ENCODE results near the gene ARID3A.
A peak's percentile ranks its signal among the peaks of the same experiment; 100 is the strongest.
"Not testable (repeated sequence)": the region's sequence is repeated elsewhere in the genome, so short reads cannot be mapped to it uniquely, and the experiment has no call there.

ARID3A gene, protein sequence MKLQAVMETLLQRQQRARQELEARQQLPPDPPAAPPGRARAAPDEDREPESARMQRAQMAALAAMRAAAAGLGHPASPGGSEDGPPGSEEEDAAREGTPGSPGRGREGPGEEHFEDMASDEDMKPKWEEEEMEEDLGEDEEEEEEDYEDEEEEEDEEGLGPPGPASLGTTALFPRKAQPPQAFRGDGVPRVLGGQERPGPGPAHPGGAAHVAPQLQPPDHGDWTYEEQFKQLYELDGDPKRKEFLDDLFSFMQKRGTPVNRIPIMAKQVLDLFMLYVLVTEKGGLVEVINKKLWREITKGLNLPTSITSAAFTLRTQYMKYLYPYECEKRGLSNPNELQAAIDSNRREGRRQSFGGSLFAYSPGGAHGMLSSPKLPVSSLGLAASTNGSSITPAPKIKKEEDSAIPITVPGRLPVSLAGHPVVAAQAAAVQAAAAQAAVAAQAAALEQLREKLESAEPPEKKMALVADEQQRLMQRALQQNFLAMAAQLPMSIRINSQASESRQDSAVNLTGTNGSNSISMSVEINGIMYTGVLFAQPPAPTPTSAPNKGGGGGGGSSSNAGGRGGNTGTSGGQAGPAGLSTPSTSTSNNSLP

DNA sequence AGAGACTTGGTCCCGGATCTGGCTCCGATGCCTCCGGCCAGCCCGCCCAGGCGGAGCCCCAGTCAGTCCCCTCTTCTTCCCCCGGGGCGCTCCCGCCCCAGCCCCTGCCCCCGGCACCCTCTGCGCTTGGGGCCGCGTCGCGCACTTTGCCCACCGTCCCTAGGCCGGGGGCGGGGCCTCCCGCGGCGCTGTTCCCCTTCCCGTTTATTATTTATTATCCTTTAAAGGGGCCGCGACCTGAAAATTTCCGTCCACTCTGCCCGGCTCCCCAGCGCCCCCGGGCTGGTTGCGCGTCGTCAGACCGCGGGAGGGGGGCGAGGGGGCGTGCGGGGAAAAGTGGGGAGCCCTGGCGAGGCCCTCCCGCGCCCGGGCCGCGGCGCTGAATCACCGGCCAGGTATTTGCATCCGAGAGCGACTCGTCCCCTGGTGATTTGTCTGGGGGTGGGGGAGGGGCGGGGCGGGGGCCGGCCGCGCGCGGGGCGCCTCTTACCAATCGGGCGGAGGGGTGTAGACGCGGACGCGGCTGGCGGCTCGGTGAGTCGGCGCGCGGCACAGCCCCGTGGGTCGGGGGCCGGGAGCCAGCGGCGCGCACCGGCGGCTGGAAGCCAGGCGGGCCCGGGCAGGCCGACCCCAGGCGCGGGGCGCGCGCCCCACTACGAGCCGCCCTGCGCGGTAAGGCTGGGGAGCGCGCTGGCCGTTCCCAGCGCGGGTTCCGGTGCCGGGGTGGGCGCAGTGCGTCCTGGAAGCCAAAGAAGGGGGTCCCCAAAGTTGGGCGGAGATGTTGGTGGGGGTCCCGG lies at the start of gene ARID3A:
Gene ARID3A (plus strand): TSS at position 510 of the 797 bp plus-strand sequence. CDS start 3,494 bp downstream, outside the sequence.
- H3K4me3 ChIP-seq (ENCODE audit: low read depth, low read length): peak within 1 kb of the TSS; percentile 88
- TF ChIP-seq, protein P1, sequence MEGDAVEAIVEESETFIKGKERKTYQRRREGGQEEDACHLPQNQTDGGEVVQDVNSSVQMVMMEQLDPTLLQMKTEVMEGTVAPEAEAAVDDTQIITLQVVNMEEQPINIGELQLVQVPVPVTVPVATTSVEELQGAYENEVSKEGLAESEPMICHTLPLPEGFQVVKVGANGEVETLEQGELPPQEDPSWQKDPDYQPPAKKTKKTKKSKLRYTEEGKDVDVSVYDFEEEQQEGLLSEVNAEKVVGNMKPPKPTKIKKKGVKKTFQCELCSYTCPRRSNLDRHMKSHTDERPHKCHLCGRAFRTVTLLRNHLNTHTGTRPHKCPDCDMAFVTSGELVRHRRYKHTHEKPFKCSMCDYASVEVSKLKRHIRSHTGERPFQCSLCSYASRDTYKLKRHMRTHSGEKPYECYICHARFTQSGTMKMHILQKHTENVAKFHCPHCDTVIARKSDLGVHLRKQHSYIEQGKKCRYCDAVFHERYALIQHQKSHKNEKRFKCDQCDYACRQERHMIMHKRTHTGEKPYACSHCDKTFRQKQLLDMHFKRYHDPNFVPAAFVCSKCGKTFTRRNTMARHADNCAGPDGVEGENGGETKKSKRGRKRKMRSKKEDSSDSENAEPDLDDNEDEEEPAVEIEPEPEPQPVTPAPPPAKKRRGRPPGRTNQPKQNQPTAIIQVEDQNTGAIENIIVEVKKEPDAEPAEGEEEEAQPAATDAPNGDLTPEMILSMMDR (IDR thresholded peaks at IDR 0.05; ENCODE audit: low read depth, low read length): no peak

DNA sequence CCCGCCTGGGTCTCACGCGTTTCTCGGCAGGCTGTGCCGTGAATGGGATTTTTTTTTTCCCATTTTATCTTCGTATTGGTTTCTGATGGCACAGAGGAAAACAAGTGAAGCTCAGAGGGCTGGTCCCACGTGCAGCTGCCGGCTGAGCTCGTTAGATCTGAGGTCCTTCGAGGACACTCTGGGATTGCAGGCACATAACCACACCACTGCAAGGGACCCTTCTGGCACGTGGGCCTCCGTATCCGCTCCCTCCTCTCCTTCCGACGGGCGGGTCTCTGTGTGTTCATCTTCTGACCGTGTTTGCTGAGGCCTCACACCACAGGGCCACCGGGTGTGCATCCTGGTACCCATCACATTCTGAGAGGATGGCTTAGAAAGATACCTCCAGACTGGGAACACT lies 49.7 kb upstream of the ARID3A start:
- TF ChIP-seq, protein P1 (IDR thresholded peaks at IDR 0.05; ENCODE audit: low read depth, low read length): no peak
- no peak overlapping the region for H3K4me3 ChIP-seq (ENCODE audit: low read depth, low read length)

DNA sequence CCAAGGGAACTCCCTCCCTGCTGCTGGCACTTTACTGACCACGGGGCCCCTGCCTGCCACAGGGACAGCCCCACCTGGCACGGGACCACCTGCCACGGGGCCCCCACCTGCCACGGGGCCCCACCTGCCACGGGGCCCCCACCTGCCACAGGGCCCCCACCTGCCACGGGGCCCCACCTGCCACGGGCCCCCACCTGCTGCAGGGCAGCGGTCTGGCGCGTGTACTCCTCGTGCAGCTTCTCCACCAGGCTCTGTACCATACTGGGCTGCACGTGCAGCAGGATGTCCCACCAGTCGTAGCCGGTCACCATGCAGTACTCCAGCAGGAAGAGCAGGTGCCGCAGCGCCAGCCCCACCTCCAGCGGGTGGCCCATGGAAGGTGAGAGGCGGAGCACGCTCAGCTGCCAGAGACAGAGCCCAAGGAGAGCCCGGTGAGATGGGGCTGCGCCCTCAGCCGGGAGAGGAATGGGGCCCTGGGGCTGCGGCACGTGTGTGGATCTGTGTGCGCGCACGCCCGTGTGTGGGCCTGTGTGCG lies 49.0 kb upstream of the ARID3A start:
- TF ChIP-seq, protein P1 (IDR thresholded peaks at IDR 0.05; ENCODE audit: low read depth, low read length): no peak
- H3K4me3 ChIP-seq (ENCODE audit: low read depth, low read length): no peak overlapping the region

DNA sequence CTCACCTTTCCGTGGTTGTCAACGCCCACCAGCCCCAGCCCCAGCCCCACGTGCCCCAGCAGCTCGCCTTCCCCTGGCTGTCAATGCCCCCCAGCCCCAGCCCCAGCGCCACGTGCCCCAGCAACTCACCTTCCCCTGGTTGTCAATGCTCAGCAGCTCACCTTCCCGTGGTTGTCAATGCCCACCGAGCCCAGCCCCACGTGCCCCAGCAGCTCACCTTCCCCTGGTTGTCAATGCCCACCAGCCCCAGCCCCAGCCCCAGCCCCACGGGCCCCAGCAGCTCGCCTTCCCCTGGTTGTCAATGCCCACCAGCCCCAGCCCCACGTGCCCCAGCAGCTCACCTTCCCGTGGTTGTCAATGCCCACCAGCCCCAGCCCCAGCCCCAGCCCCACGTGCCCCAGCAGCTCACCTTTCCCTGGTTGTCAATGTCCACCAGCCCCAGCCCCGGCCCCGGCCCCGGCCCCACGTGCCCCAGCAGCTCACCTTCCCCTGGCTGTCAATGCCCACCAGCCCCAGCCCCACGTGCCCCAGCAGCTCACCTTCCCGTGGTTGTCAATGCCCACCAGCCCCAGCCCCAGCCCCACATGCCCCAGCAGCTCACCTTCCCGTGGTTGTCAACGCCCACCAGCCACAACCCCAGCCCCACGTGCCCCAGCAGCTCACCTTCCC lies 47.7 kb upstream of the ARID3A start:
- not testable (repeated sequence) for H3K4me3 ChIP-seq (ENCODE audit: low read depth, low read length)

DNA sequence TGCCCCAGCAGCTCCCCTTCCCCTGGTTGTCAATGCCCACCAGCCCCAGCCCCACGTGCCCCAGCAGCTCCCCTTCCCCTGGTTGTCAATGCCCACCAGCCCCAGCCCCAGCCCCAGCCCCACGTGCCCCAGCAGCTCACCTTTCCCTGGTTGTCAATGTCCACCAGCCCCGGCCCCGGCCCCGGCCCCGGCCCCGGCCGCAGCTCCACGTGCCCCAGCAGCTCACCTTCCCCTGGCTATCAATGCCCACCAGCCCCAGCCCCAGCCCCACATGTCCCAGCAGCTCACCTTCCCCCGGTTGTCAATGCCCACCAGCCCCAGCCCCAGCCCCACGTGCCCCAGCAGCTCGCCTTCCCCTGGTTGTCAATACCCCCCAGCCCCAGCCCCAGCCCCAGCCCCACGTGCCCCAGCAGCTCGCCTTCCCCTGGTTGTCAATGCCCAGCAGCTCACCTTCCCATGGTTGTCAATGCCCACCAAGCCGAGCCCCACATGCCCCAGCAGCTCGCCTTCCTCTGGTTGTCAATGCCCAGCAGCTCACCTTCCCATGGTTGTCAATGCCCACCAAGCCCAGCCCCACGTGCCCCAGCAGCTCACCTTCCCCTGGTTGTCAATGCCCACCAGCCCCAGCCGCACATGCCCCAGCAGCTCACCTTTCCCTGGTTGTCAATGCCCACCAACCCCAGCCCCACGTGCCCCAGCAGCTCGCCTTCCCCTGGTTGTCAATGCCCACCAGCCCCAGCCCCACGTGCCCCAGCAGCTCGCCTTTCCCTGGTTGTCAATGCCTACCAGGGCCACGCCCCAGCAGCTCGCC lies 46.9 kb upstream of the ARID3A start:
- not testable (repeated sequence) for H3K4me3 ChIP-seq (ENCODE audit: low read depth, low read length)

DNA sequence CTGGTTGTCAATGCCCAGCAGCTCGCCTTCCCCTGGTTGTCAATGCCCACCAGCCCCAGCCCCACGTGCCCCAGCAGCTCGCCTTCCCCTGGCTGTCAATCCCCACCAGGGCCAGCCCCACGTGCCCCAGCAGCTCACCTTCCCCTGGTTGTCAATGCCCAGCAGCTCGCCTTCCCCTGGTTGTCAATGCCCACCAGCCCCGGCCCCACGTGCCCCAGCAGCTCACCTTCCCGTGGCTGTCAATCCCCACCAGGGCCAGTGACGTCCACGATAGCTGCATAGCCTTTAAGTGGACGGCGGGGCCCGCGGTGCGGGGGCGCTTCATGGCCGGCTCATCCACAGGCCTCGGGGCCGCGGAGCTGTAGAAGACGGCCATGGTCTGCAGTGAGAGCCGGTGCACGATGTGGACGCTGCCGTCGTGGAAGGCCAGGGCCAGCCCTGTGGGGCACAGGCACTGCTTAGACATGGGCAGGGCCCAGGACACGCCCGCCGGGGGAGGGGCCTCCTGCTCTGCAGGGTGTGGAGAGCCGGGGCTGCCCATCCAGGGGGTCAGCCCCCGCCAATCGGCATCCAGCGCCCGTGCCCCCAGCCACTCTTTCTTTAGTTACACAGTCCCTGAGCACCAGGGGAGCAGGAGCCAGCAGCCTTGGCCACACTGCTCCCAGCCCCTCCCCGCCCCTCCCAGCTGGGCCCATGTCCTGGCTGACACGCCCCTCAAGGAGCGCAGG lies 46.0 kb upstream of the ARID3A start:
- no peak overlapping the region for H3K4me3 ChIP-seq (ENCODE audit: low read depth, low read length)
- TF ChIP-seq, protein P1 (IDR thresholded peaks at IDR 0.05; ENCODE audit: low read depth, low read length): no peak

DNA sequence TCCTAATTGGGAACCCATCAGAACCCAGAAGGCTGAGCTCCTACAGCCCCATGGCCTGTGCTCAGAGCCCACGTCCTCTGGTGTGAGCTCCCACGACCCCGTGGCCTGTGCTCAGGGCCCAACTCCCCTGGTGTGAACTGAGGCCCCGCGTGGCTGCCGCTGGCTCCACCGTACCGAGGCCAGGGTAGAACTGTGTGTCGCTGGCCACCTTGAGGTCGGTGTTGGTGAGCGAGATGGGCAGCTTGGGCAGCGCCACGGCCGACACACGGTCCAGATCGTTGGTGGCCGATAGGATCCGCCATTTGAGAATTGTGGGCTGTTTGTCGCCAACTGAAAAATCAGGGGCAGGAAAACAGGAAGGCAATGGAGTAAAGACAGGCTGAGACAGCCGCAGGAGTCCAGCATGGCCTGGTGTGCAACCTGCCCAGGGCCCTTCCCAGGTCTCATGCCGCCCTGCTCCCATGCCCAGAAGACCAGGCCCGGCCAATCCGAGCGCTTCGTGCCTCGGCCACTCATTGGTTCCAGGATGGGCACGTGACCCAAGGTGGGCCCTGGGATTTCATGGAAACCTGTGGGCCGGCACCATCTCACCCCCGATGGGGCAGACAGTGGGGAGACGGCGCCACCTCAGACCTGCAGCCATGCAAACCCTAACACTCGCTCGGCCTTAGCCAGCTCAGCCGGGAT lies 44.3 kb upstream of the ARID3A start:
- TF ChIP-seq, protein P1 (IDR thresholded peaks at IDR 0.05; ENCODE audit: low read depth, low read length): no peak
- H3K4me3 ChIP-seq (ENCODE audit: low read depth, low read length): no peak overlapping the region
